ENCODE results near the gene APH1B. TPM values are rescaled to one million over a fixed set of nuclear protein-coding genes. Genes with fewer than 3 reads are reported as not detected.
A peak's percentile ranks its signal among the peaks of the same experiment; 100 is the strongest.
"Not testable (repeated sequence)": the region's sequence is repeated elsewhere in the genome, so short reads cannot be mapped to it uniquely, and the experiment has no call there.

Gene APH1B
- 10 to 100 TPM; 15.7 to 19.9 (median 17.6) TPM for polyA plus RNA-seq (ENCODE audit: insufficient read length in 3 of 3)
- long read RNA-seq, donor 1, full-length matches to known transcripts = 5 of 5 reads
- long read RNA-seq, donor 1, partial matches to known transcripts = 0 of 5 reads
- long read RNA-seq, donor 1, other reads (novel, unspliced or antisense) = 0 of 5 reads
- long read RNA-seq, donor 2, full-length matches to known transcripts = 3 of 3 reads
- long read RNA-seq, donor 2, partial matches to known transcripts = 0 of 3 reads
- long read RNA-seq, donor 2, other reads (novel, unspliced or antisense) = 0 of 3 reads
- long read RNA-seq, donor 3, full-length matches to known transcripts = 7 of 7 reads
- long read RNA-seq, donor 3, partial matches to known transcripts = 0 of 7 reads
- long read RNA-seq, donor 3, other reads (novel, unspliced or antisense) = 0 of 7 reads
- long read RNA-seq, donor 4, full-length matches to known transcripts = 9 of 9 reads
- long read RNA-seq, donor 4, partial matches to known transcripts = 0 of 9 reads
- long read RNA-seq, donor 4, other reads (novel, unspliced or antisense) = 0 of 9 reads
- long read RNA-seq, donor 5 = 0 reads
- long read RNA-seq, donor 6, full-length matches to known transcripts = 7 of 7 reads
- long read RNA-seq, donor 6, partial matches to known transcripts = 0 of 7 reads
- long read RNA-seq, donor 6, other reads (novel, unspliced or antisense) = 0 of 7 reads
- long read RNA-seq, donor 7, full-length matches to known transcripts = 10 of 10 reads
- long read RNA-seq, donor 7, partial matches to known transcripts = 0 of 10 reads
- long read RNA-seq, donor 7, other reads (novel, unspliced or antisense) = 0 of 10 reads
- long read RNA-seq, donor 8, full-length matches to known transcripts = 3 of 3 reads
- long read RNA-seq, donor 8, partial matches to known transcripts = 0 of 3 reads
- long read RNA-seq, donor 8, other reads (novel, unspliced or antisense) = 0 of 3 reads
- long read RNA-seq, donor 9, full-length matches to known transcripts = 5 of 5 reads
- long read RNA-seq, donor 9, partial matches to known transcripts = 0 of 5 reads
- long read RNA-seq, donor 9, other reads (novel, unspliced or antisense) = 0 of 5 reads
- long read RNA-seq, donor 10, full-length matches to known transcripts = 5 of 5 reads
- long read RNA-seq, donor 10, partial matches to known transcripts = 0 of 5 reads
- long read RNA-seq, donor 10, other reads (novel, unspliced or antisense) = 0 of 5 reads
- long read RNA-seq, donor 11, full-length matches to known transcripts = 3 of 3 reads
- long read RNA-seq, donor 11, partial matches to known transcripts = 0 of 3 reads
- long read RNA-seq, donor 11, other reads (novel, unspliced or antisense) = 0 of 3 reads
- long read RNA-seq, donor 12, full-length matches to known transcripts = 7 of 78 reads
- long read RNA-seq, donor 12, partial matches to known transcripts = 36 of 78 reads
- long read RNA-seq, donor 12, other reads (novel, unspliced or antisense) = 35 of 78 reads
- long read RNA-seq, donor 13, full-length matches to known transcripts = 7 of 7 reads
- long read RNA-seq, donor 13, partial matches to known transcripts = 0 of 7 reads
- long read RNA-seq, donor 13, other reads (novel, unspliced or antisense) = 0 of 7 reads
- long read RNA-seq, donor 14 = 0 reads
- long read RNA-seq, donor 15 = 0 reads
- long read RNA-seq, donor 16, full-length matches to known transcripts = 5 of 5 reads
- long read RNA-seq, donor 16, partial matches to known transcripts = 0 of 5 reads
- long read RNA-seq, donor 16, other reads (novel, unspliced or antisense) = 0 of 5 reads

DNA sequence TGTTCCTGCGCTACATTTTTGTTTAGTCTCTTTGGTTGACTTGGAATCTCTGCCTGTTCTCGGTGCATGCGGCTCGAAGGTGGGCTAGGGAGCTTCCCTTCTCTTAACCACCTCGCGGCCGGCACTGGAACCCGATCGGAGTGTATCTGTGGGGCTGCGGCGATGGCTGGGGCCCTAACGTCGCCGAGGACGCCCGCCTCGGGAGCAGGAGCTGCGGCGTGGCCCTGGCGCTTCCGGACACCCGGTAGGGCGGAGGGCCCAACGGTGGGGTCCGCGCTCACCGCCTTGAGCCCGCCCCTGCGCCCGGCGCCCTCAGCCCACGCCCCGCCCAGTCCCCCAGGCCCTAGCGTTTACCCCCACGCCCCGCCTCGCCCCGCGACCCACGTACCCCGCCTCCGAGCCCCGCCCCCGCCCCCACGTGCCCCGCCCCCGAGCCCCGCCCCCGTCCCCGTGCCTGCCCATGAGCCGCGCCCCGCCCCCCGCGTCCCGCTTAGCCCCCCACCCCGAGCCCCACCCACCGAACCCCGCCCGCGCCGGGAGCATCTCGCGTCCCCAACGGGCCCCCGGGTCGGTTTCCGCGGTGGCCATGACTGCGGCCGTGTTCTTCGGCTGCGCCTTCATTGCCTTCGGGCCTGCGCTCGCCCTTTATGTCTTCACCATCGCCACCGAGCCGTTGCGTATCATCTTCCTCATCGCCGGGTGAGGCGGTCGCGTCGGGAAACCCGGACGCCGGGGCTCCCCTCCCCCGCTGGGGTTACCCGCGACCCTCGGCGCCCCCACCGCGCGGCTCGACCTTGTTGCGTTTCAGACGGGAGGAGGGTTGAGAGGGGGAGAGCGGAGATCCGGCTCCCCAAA, at the start of gene APH1B:
Gene APH1B (plus strand): TSS at position 568 of the 855 bp plus-strand sequence. CDS start 19 bp downstream, at position 587.
- peak; percentile 76 for DNase-seq

DNA sequence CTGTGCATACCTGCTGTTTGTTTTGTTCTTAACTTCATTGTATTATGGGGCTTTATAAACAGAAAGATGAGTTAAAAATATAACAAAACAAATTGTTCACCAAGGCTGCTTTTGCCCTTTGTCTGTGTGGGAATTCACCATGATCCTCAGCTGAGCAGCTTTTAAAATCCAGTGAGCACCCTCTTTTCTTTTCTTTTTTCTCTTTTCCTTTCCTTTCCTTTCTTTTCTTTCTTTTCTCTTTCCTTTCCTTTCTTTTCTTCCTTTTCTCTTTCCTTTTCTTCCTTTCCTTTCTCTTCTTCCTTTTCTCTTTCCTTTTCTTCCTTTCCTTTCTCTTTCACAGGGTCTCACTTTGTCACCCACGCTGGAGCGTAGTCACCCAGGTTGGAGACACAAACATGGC, 49.7 kb upstream of the APH1B start:
- DNase-seq = no peak

- no peak for DNase-seq
These were observed 46.2 kb upstream of the APH1B start for GRCh38 chr15:63231206-63231605.

DNA sequence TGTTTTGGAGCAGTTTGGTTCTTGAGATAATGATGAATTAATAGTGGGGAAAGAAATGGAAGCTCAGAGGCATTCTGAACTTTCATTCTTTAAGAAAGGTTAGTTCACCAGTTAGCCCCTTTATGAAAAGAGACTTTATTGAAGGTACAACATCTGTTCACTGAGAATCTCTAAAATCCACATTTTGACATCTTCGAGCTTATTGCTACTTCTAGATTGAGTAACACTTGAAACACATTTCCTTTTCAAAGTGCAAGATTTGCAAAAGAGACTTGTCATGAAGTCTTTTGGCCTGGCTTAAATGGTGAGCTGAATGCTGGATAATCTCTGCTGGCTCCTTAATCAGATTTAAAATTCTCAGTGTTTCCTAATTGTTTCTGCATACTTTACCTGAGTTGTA, 45.7 kb upstream of the APH1B start:
- DNase-seq = no peak

- DNase-seq = no peak
These were observed 45.0 kb upstream of the APH1B start for GRCh38 chr15:63232405-63232804.

- DNase-seq = no peak
These were observed 44.5 kb upstream of the APH1B start for GRCh38 chr15:63232943-63233342.

- DNase-seq = no peak
These were observed 43.6 kb upstream of the APH1B start for GRCh38 chr15:63233667-63234423.

GRCh38 chr15:63234451-63234870, 42.9 kb upstream of the APH1B start:
- DNase-seq = no peak

- DNase-seq = no peak
These were observed 41.1 kb upstream of the APH1B start for GRCh38 chr15:63236272-63236671.

GRCh38 chr15:63237086-63237485, 40.3 kb upstream of the APH1B start:
- DNase-seq = not testable (repeated sequence)

DNA sequence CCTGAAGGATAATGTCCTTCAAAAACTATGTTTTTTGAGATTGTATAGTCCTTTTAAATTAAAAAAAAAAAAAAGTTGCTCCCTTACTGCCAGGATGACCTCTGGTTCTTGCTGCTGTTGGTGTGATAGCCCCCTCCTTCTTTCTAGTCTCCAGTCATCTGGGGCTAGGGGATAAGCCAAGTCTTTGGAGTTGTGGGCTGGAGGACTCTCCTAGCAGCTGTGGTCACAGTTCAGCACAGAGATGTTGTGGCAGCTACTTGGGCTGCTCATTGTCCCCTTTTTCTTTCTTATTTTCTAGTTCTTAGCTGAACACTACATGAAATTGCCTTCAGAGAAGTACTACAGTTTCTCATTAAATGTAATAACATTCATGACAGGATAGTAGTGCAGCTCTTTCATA, 39.2 kb upstream of the APH1B start:
- no peak for DNase-seq

DNA sequence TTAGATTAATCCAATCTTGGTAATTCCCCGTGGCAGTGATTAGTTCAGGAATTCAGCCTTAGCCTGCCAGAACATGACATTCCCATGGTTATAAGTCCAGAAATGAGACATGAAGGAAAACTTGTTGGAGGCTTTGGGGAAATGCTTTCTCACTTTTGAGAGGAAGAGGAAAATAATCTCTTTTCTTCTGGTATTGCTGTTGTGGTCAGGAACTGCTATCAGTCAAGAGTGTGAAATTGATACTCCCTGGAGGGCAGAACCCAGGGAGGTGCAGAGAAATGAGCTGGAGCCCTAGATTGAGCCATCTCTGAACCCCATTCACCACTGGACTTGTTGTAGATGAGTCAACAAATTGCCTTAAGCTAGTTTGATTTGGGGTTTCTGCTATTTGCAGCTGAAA, 38.6 kb upstream of the APH1B start:
- DNase-seq = no peak

GRCh38 chr15:63240109-63240508, 37.3 kb upstream of the APH1B start:
- no peak for DNase-seq

DNA sequence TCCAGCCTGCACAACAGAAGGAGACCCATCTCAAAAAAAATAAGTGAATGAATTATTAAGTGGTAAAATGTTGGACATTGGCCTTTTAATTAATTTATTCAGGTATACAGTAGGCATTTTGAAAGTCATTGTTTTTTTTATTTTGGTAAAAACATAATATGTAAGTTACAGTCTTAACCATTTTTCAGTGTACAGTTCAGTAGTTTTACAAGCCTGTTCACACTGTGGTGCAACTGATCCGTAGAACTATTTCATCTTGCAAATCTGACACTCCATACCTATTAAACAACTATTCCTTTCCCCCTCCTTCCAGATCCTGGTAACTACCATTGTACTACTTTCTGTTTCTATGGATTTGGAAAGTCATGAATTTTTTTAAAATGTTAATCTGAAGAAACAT, 36.1 kb upstream of the APH1B start:
- DNase-seq = no peak

- no peak for DNase-seq
These were observed 34.3 kb upstream of the APH1B start for GRCh38 chr15:63243101-63243500.

- DNase-seq = no peak
These were observed 33.6 kb upstream of the APH1B start for GRCh38 chr15:63243776-63244175.

DNA sequence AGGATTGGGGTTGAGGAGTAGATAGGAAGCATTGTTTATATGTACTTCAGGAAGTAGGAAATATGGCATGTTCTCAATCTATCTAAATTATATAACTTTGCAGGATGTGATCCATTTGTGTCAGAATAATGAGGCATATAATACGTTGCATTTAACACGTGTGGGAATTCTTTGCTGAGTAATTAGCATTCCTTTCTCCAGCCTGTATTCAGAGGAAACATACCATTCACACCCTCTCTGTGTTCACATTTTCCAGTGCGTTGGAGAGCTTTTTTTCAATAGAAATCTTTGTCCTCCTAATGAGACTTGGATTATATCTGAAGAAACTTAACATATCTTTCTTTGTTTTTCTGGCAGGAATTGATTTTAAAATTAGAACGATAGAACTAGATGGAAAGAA, 33.0 kb upstream of the APH1B start:
- no peak for DNase-seq

GRCh38 chr15:63244976-63245645, 32.3 kb upstream of the APH1B start:
- DNase-seq = no peak
